ENCODE data around the gene PAX2.
"Not testable (repeated sequence)": the region's sequence is repeated elsewhere in the genome, so short reads cannot be mapped to it uniquely, and the experiment has no call there.

The PAX2 gene

GRCh38 chr10:100744987-100745881, at the start of gene PAX2:
Gene PAX2, plus strand, starts transcription at chr10:100745582. Its CDS starts 679 bp downstream, at chr10:100746261.
- no peak within 1 kb of the TSS for H3K4me3 ChIP-seq (ENCODE audit: low read depth, low read length)
- in situ Hi-C loops (cut with HindIII; ENCODE audit: low sequenced_read_pairs) = no loop called here
- no peak for TF ChIP-seq CTCF (IDR thresholded peaks at IDR 0.05; ENCODE audit: low read depth, low read length, missing control alignments)
- DNase-seq (ENCODE audit: low read depth) = no peak

- TF ChIP-seq CTCF (IDR thresholded peaks at IDR 0.05; ENCODE audit: low read depth, low read length, missing control alignments) = no peak
- in situ Hi-C loops (cut with HindIII; ENCODE audit: low sequenced_read_pairs) = no loop called here
- H3K4me3 ChIP-seq (ENCODE audit: low read depth, low read length) = no peak overlapping the region
- no peak for DNase-seq (ENCODE audit: low read depth)
Observed at GRCh38 chr10:100696477-100696901, 48.9 kb upstream of the PAX2 start.

- in situ Hi-C loops (cut with HindIII; ENCODE audit: low sequenced_read_pairs) = no loop called here
- H3K4me3 ChIP-seq (ENCODE audit: low read depth, low read length) = no peak overlapping the region
- DNase-seq (ENCODE audit: low read depth) = no peak
- no peak for TF ChIP-seq CTCF (IDR thresholded peaks at IDR 0.05; ENCODE audit: low read depth, low read length, missing control alignments)
Observed at GRCh38 chr10:100697070-100697469, 48.3 kb upstream of the PAX2 start.

- TF ChIP-seq CTCF (IDR thresholded peaks at IDR 0.05; ENCODE audit: low read depth, low read length, missing control alignments) = no peak
- in situ Hi-C loops (cut with HindIII; ENCODE audit: low sequenced_read_pairs) = no loop called here
- no peak for DNase-seq (ENCODE audit: low read depth)
- no peak overlapping the region for H3K4me3 ChIP-seq (ENCODE audit: low read depth, low read length)
Observed at GRCh38 chr10:100697631-100698030, 47.8 kb upstream of the PAX2 start.

- H3K4me3 ChIP-seq (ENCODE audit: low read depth, low read length); DNase-seq (ENCODE audit: low read depth); in situ Hi-C loops (cut with HindIII; ENCODE audit: low sequenced_read_pairs): not testable (repeated sequence)
Observed at GRCh38 chr10:100701704-100702103, 43.7 kb upstream of the PAX2 start.

- no peak for TF ChIP-seq CTCF (IDR thresholded peaks at IDR 0.05; ENCODE audit: low read depth, low read length, missing control alignments)
- no peak for DNase-seq (ENCODE audit: low read depth)
- no peak overlapping the region for H3K4me3 ChIP-seq (ENCODE audit: low read depth, low read length)
- in situ Hi-C loops (cut with HindIII; ENCODE audit: low sequenced_read_pairs) = no loop called here
Observed at GRCh38 chr10:100705139-100705538, 40.2 kb upstream of the PAX2 start.

GRCh38 chr10:100707261-100707848, 38.0 kb upstream of the PAX2 start:
- no peak overlapping the region for H3K4me3 ChIP-seq (ENCODE audit: low read depth, low read length)
- no peak for DNase-seq (ENCODE audit: low read depth)
- no peak for TF ChIP-seq CTCF (IDR thresholded peaks at IDR 0.05; ENCODE audit: low read depth, low read length, missing control alignments)
- in situ Hi-C loops (cut with HindIII; ENCODE audit: low sequenced_read_pairs) = no loop called here

Measured in astrocyte of the cerebellum (primary cell).